GM23248 (cell line): ENCODE measurements around the gene GPHN.

Source experiments
- EZH2 ChIP-seq: fragments of 200-600 bp; sonication (generic); IDR thresholded peaks from 2 replicates; pipeline ENCODE4 v1.6.1; 2018; ENCODE audit warnings: antibody characterized with exemption, mild to moderate bottlenecking; ENCODE audit not compliant: insufficient read depth, poor library complexity, severe bottlenecking
- EZH2phosphoT487 ChIP-seq: fragments of 200-600 bp; sonication (generic); IDR thresholded peaks from 2 replicates; pipeline ENCODE4 v1.6.1; 2018; ENCODE audit warnings: antibody characterized with exemption, moderate library complexity, mild to moderate bottlenecking, low read depth; ENCODE audit not compliant: insufficient read depth

GRCh38 chr14:66965831-66966230 lies 457.9 kb downstream of the GPHN start:
- TF ChIP-seq EZH2phosphoT487, result no peak
- TF ChIP-seq EZH2, result no peak
